Activated CD8-positive, alpha-beta memory T cell treated with anti-CD3 and anti-CD28 coated beads, Interleukin-2, amount 50 U/mL, for 48 hours (primary cell): Measurements from ENCODE around the gene CDK9.

Experiments used
- DNase-seq: peaks from one replicate; pipeline ENCODE4 v3.0.0-alpha.2; 2020

The CDK9 gene

GRCh38 chr9:127762111-127762676, 23.6 kb upstream of the CDK9 start:
- DNase-seq = no peak

DNA sequence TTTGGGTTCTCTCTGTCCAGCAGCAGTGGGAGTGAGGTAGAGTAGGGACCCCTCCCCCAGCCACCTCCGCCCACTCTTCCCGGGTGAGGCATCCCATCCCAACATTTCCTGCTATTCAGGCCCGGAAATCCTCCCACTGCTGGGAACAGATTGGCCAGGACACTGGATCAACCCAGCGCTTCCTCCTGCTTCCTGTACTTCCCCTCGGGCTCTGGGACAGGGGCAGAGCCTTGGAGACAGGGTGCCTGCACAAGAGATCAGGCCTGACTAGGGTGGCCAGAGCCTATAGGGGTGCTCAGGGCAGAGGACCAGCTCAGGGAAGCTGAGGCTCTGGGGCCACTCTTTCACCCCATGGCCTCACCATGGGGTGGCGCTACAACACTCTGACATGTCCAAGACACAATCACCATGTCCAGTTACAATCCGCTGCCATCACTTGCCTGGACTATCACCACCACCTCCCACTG, 21.9 kb upstream of the CDK9 start:
- no peak for DNase-seq

- DNase-seq = no peak
These were observed 20.4 kb upstream of the CDK9 start for GRCh38 chr9:127765418-127765817.

GRCh38 chr9:127767410-127767809, 18.4 kb upstream of the CDK9 start:
- no peak for DNase-seq

DNA sequence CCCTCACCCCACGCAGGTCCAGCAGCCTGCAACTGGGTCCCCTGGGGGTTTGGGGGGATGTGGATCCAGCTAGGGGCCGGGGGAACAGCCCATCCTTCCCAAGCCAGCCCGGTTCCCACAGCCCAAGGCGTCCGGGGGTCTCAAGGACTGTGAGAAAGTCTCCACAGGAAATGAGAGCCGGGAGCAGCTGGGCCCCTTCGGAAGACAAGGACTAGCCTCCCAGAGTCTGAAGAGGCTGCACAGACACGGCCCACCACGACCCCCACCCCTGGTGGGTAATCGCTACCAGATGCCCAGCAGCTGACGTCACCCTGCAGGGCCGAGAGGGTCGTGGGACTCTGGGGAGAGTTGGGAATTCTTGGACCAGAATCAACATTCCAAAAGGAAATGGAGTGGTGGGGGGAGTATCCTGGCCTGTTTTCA, 17.9 kb upstream of the CDK9 start:
- DNase-seq = no peak

DNA sequence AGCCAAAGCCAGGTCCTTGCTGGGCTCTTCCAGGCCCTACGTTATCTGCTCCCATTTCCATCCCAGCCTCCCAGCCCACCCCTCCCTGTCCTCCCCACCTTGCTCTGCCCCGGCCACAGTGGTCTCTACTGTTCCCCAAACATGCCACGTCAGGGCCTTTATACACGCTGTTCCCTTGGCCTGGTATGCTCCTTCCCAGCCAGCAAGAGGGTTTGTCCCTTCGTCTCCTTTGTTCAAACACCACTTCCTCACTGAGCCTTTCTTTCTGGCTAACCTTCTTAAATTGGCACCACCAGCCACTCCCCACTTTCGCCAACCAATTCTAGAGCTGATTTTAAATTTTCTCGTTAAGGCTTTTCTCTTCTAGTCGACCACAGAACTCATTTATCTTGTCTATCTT, 17.1 kb upstream of the CDK9 start:
- DNase-seq = no peak

DNA sequence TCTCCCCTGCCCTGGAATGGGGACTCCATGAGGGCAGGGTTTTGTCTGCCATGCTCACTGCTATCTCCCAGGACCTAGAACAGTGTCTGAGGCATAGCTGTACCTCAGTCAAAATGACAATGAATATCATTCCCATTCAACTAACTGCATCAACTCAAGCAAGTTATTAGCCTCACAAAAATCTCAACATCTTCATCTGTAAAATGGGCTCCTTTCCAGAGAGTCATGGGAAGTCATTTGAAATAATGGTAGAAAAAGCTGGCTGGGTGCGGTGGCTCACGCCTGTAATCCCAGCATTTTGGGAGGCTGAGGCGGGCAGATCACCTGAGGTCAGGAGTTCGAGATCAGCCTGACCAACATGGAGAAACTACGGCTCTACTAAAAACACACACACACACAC, 16.7 kb upstream of the CDK9 start:
- DNase-seq = no peak

GRCh38 chr9:127769929-127770582, 15.8 kb upstream of the CDK9 start:
- DNase-seq = no peak

- DNase-seq = no peak
These were observed 15.3 kb upstream of the CDK9 start for GRCh38 chr9:127770583-127770904.

DNA sequence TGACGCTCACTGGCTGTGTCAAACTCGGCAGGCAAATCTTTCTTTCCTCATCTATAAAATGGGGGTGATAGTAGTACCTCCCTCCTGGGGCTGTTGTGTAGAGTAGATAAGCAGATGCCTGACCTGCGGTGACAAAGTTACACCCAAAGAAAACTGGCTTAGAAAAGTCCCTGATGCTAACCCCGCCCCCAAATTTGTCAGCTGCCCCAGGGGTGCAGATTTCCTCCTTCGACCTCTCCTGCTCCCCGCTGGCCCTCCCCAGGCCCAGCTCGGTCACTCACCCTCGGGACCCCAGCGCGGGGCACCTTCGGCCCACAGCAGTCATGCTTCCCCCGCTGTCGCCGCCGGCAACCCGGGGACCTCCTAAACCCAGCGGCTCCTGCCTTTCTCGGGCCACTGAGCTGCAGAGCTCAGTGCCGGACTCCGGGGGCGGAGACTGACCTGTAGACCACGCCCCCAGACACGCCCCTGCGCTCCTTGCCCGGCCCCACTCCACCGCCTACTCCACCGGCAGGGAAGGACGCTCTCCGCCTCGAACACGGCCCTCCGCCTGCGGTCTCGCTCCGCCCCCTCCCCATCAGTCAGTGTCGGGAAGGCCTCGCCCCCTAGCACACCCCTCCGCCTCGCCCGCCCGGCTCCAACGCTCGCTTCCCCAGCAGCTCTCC, 14.8 kb upstream of the CDK9 start:
- DNase-seq = peak; percentile 99

DNA sequence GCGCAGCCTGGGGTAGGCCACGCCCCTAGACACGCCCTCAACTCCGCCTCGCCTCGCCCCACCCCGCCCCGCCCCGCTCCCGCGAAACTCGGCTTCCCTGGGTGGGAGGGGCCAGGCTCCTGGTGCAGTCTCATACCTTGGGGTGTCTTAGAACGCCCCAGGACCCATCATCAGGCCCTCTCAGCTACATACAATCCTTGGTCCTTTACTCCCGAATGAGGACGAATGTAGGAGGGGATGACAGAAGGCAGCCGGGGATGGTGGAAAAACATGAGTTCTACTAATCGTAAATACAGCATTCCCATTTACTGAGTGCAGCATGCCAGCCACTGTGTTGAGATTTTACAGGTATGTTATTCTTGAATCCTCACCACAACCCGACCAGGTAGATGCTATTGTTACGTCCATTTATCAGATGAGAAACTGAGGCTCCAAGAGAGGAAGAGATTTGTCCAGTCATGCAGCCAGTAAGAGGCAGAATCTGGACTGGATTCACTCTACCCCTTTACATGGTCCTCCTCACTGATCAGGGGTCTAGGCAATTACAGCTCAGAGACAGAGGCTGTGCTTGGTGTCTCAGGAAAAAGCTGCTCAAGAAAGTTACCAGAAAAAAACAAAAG, 14.2 kb upstream of the CDK9 start:
- no peak for DNase-seq

DNA sequence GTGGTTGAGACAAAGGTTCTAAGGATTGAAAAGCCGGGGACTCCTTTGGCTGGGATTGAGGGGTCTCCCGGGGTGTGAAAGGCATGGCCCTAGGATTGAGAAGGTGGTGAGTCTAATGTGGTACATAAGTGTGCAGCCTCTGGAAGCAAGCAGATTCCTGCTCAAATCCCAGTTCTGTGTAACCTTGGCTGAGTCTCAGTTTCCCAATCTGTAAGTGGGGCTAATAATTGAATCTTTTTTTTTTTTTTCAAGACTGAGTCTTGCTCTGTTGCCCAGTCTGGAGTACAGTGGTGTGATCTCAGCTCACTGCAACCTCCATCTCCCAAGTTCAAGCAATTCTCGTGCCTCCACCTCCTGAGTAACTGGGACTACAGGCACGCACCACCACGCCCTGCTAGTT, 13.2 kb upstream of the CDK9 start:
- no peak for DNase-seq

- no peak for DNase-seq
These were observed 12.6 kb upstream of the CDK9 start for GRCh38 chr9:127773272-127773671.

DNA sequence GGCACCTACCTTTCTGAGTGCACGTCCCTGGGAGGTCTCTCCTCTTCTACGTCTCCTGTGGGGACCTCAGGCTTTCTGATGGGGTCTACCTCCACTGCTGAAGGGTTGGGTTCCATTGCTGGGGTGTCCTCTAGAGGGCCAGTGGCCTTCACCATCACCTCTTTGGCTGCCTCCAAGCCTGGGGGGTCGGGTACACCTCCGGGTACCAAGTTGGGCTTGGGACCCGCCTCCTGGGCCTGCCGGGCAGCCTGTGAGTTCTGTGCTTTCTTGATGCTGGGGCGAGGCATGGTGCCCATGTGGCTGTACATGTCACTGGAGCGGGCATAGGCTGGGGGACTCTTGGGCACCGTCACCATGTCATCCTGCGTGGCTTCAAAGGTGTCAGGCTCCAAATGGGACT, 11.9 kb upstream of the CDK9 start:
- DNase-seq = no peak

DNA sequence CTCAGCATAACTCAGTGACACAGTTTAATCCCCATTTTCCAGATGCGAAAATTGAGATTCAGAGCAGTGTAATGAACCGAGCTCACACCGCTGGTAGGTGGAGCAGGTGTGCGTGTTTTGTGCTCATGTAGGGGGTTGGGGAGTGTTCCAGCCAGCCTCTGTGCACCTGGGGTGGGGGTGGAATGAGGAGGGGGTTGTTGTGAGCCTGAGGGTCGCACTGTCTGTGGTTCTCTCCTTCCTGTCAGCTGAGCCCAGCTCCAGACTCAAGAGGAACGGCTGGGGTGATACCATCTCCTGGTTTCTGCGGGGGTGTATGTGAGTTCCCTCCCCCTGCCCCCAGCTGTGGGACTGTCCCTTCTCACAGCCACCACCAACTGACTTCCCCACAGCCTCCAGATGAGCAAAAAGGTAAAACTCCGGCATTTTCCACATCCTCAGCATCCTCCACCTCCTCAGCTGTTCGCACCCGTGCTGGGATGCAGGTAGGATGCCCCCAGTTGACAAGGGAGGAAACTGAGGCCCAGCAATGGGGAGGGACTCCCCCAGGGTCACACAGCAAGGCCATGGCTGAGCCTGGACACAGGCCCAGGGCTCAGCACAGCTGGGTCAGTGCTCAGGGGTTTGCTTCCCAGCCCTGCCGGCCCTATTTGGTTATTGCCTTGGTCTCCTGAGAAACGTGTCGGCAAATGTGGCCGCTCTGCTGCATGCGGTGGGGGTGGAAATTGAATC, 9.5 kb upstream of the CDK9 start:
- no peak for DNase-seq

DNA sequence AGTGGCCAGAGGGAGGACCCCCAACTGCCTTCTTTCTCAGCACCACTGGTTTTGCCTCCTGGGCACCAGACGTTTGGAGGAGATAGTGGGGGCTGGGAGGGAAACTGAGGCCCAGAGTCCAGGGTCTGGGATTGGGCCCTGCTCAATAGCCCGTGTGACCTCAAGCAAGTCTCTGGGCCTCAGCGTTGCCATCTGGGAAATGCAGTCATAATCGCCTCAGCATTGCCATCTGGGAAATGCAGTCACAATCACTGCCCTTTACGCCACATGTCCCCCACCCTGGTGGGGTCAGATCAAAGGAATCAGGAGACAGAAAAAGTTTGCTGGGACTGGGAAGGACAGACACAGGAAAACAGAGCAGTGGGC, 8.9 kb upstream of the CDK9 start:
- no peak for DNase-seq

DNA sequence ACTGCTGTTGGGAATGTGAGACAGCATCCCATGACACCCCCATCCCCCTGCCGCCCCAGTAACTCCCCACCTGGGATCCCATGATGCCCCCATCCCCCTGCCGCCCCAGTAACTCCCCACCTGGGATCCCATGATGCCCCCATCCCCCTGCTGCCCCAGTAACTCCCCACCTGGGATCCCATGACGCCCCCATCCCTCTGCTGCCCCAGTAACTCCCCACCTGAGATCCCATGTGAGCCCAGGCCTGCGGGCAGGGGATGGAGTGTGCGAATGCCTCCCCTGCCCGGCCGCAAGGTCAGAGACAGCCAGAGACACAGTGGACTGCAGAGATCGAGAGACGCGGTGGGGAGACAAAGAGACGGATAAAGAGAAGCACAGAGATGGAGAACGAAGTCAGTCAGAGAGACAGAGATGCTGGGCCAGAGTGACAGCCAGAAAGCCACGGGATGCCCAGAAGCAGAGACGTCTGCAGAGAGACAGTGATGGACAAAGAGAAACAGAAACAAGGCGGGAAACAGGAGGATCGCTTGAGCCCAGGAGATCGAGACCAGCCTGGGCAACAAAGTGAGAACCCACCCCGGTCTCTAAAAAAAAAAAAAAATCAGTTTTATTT, 8.4 kb upstream of the CDK9 start:
- DNase-seq = no peak

DNA sequence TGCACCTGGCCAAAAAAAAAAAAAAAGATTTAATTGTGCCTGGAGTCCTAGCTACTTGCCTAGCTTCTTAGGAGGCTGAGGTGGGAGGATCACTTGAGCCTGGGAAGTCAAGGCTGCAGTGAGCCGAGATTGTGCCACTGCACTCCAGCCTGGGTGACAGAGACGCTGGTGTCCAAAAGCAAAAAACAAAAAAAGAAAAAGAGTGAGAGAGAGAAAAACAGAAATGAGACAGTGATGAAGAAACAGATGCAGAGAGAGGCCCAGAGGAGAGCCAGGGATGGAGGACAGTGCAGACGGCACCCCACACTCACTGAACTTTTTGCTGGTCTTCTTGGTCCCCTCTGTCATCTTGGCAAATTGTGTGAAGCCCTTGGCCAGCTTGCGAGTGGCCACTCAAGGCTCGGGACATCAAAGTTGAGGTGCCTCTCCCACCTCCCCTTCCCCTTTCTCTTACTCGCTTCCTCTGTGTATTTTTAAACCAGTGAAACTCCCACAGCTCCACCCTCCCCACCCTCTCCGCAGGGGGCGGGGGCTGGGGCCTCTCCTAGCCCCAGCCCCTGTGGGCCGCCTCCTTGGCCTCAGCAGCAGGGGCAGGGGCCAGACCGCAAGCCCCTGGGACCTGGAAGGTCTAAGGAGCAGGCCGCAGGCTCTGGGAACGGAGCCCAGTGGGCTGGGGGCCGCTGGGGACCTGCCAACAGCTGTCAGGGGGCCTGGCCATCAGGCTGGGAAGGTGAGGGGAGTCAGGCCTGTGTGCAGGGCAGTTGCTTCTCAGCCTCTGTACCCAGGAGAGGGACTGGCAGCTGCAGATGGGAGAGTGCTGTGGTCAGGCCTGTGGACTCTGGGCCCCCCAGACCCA, 7.3 kb upstream of the CDK9 start, which contains the start of gene SH2D3C:
Gene SH2D3C (minus strand): TSS at position 387 of the 856 bp plus-strand sequence. CDS start 39 bp downstream, at position 348.
- DNase-seq = no peak

GRCh38 chr9:127779136-127779981, 6.5 kb upstream of the CDK9 start:
- DNase-seq = peak; percentile 77

GRCh38 chr9:127780126-127780885, 5.5 kb upstream of the CDK9 start:
- DNase-seq = no peak
